Hepatic stellate cell (primary cell): Measurements from ENCODE around the gene INSYN1.

Source experiments
- DNase-seq: peaks from one replicate; pipeline ENCODE4 v3.0.0; 2011; ENCODE audit warnings: low spot score

INSYN1 gene

DNA sequence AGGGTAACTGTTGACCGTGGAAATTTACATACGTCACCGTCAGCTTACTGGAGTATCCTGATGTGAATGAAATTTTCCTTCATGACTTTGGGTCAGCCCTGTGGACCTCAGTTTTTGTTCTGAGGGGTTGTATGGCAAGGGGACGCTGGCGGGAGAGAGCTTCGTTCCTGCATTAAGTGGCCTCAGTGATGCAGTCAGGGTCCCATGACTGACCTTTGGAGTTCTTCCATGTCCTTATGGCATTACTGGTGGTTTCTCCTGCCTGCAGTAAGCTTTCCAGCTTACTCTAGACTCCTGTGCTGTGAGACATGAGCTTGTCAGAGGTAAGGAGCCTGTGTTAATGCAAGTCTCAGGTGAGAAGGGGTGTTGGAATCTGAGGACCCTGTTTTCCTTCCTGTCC is 67.2 kb downstream of the INSYN1 start:
- no peak for DNase-seq
